ENCODE measurements around the gene PPP1R15B. TPM values are rescaled to one million over a fixed set of nuclear protein-coding genes. Genes with fewer than 3 reads are reported as not detected.

PPP1R15B gene
- total RNA-seq, 2 experiments from 2014 or later = 62.5 to 70.6 TPM

- CTCF ChIA-PET = interaction anchor here (1.2 to 3.6 kb wide), 4 partner anchors 9 to 21 kb away, joined by 3 to 18 read pairs (median 9); no protein-coding TSS in a partner anchor
- H3K27me3 Mint-ChIP-seq = peaks cover 34% of the 10 kb centered on the region
- no peak overlapping the region for H3K27ac Mint-ChIP-seq
- peaks cover 10% of the 10 kb centered on the region for H3K4me1 Mint-ChIP-seq
- POLR2A ChIA-PET = interaction anchor here (0.6 kb wide), 1 partner anchor 15 kb away, joined by 3 read pairs; no protein-coding TSS in a partner anchor
- peak overlapping the region; percentile 70 for H3K4me3 Mint-ChIP-seq
- H3K36me3 Mint-ChIP-seq (ENCODE audit: low read depth) = no peaks in the 10 kb centered on the region
- peak; percentile 40 for DNase-seq
- H3K9me3 Mint-ChIP-seq = no peaks in the 10 kb centered on the region
Observed at GRCh38 chr1:204377800-204378668, 33.6 kb downstream of the PPP1R15B start.

DNA sequence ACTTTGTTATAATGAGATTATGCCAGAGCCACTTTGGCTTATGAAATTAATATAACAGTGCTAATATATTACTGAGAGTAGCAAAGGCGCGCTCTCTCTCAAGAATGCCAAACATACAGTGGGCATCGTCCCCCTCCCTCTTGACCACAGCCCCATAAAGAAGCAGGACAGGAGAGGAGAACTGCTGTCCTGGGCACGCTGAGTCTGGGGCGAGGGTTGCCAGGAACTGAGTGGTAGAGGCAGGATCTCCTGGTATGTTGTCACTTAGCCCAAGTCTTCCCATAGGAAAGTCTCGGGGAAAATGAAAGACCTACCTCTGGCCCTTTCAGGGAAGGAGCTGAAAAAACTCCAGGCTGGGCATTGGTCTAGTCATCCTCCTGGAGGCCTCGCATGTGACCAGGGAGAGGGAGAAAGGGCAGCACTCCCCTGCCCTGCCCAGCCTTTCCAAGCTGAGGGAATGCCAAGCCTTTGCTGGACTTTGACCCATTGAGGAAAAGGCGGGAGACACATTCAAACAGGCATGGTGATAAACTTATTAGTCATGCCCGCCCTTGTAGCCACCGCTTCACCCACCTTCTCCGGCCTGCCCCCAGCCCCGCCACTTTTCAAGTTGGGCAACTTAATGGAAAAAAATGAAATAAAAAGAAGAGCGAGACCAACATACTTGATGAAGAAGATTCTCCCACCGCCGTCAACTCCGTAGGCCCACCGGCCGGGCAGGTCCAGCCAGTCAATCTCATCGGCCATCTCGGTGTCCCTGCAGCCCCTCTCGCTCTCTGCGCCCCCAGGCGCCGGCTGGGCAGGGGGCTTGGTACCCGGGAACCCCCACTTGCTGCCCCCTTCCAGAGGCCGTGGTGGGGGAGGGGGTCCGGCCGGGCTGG, 34.5 kb downstream of the PPP1R15B start:
- peaks cover 10% of the 10 kb centered on the region for H3K4me1 Mint-ChIP-seq
- no peaks in the 10 kb centered on the region for H3K9me3 Mint-ChIP-seq
- peak overlapping the region; percentile 45 for H3K4me3 Mint-ChIP-seq
- H3K36me3 Mint-ChIP-seq (ENCODE audit: low read depth) = no peaks in the 10 kb centered on the region
- DNase-seq = no peak
- H3K27ac Mint-ChIP-seq = no peak overlapping the region
- CTCF ChIA-PET = interaction anchor here (0.6 to 3.6 kb wide), 4 partner anchors 8 to 22 kb away, joined by 3 to 18 read pairs (median 8); no protein-coding TSS in a partner anchor
- peaks cover 37% of the 10 kb centered on the region for H3K27me3 Mint-ChIP-seq
- POLR2A ChIA-PET = no interaction called here

GRCh38 chr1:204376465-204376864, 35.2 kb downstream of the PPP1R15B start:
- Mint-ChIP-seq H3K36me3 (ENCODE audit: low read depth) (no peaks in the 10 kb centered on the region), H3K4me1 (peaks cover 7% of the 10 kb centered on the region), H3K4me3 (no peak overlapping the region), H3K27ac (no peak overlapping the region), H3K9me3 (no peaks in the 10 kb centered on the region), H3K27me3 (peaks cover 37% of the 10 kb centered on the region)
- POLR2A ChIA-PET = no interaction called here
- CTCF ChIA-PET = interaction anchor here (0.6 to 3.6 kb wide), 2 partner anchors 13 to 22 kb away, joined by 3 to 18 read pairs; no protein-coding TSS in a partner anchor
- no peak for DNase-seq

- DNase-seq = no peak
- H3K4me1 Mint-ChIP-seq = peaks cover 7% of the 10 kb centered on the region
- POLR2A ChIA-PET = no interaction called here
- no peak overlapping the region for H3K27ac Mint-ChIP-seq
- no peaks in the 10 kb centered on the region for H3K36me3 Mint-ChIP-seq (ENCODE audit: low read depth)
- peaks cover 19% of the 10 kb centered on the region for H3K27me3 Mint-ChIP-seq
- no peak overlapping the region for H3K4me3 Mint-ChIP-seq
- CTCF ChIA-PET = interaction anchor here (0.6 to 2.1 kb wide), 2 partner anchors 10 to 111 kb away, joined by 3 to 10 read pairs; no protein-coding TSS in a partner anchor
- H3K9me3 Mint-ChIP-seq = no peaks in the 10 kb centered on the region
Observed at GRCh38 chr1:204373911-204374310, 37.7 kb downstream of the PPP1R15B start.

GRCh38 chr1:204370176-204370575, 41.4 kb downstream of the PPP1R15B start:
- DNase-seq = no peak
- Mint-ChIP-seq H3K9me3 (no peaks in the 10 kb centered on the region), H3K4me1 (no peaks in the 10 kb centered on the region), H3K4me3 (no peak overlapping the region), H3K27ac (no peak overlapping the region), H3K27me3 (peaks cover 5% of the 10 kb centered on the region), H3K36me3 (ENCODE audit: low read depth) (no peaks in the 10 kb centered on the region)
- ChIA-PET CTCF (interaction anchor here (0.6 to 1.4 kb wide), 4 partner anchors 49 to 505 kb away, joined by 3 read pairs; partner anchors contain the start of gene PIK3C2B), POLR2A (no interaction called here)

- ChIA-PET CTCF (interaction anchor here (1.2 to 1.4 kb wide), 2 partner anchors 9 to 48 kb away, joined by 3 read pairs; no protein-coding TSS in a partner anchor), POLR2A (no interaction called here)
- H3K4me3 Mint-ChIP-seq = no peak overlapping the region
- H3K27ac Mint-ChIP-seq = no peak overlapping the region
- DNase-seq = no peak
- no peaks in the 10 kb centered on the region for H3K36me3 Mint-ChIP-seq (ENCODE audit: low read depth)
- peaks cover 1% of the 10 kb centered on the region for H3K4me1 Mint-ChIP-seq
- H3K27me3 Mint-ChIP-seq = peaks cover 5% of the 10 kb centered on the region
- no peaks in the 10 kb centered on the region for H3K9me3 Mint-ChIP-seq
Observed at GRCh38 chr1:204368996-204369726, 42.5 kb downstream of the PPP1R15B start.

- H3K4me3 Mint-ChIP-seq = no peak overlapping the region
- ChIA-PET CTCF (no interaction called here), POLR2A (no interaction called here)
- H3K9me3 Mint-ChIP-seq = no peaks in the 10 kb centered on the region
- DNase-seq = no peak
- peaks cover 8% of the 10 kb centered on the region for H3K4me1 Mint-ChIP-seq
- H3K27ac Mint-ChIP-seq = no peak overlapping the region
- H3K27me3 Mint-ChIP-seq = peaks cover 5% of the 10 kb centered on the region
- H3K36me3 Mint-ChIP-seq (ENCODE audit: low read depth) = no peaks in the 10 kb centered on the region
Observed at GRCh38 chr1:204367956-204368355, 43.7 kb downstream of the PPP1R15B start.

DNA sequence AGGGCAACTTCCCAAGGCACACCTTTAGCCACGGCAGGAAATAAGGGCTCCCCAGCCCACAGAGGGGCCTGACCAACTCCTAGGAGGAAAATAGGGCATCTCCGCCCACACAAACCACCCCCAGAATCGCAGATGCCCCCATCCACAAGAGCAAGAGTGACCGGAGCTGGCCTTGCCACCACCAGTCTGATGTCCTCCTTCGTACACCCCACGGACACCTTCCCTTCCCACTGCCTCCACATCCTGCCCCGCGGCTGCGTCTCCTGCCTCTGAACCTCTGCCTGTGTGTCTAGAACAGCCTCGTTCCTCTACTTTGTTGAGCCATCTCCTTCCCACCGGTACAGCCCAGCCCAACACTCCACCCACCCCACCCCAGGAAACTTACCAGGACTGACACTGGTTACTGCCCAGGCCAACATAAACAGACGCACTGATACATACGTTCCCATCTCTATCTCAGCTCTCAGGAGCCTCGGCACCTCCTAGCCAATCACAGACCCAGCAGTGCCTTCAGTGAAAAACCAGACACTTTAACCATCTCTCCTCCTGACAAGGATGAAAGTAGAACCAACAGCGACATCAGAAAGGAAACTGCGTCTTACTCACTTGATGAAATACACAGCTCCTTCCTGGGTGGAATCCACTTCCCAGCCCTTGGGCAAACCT, 44.3 kb downstream of the PPP1R15B start:
- Mint-ChIP-seq H3K27ac (no peak overlapping the region), H3K4me1 (peaks cover 11% of the 10 kb centered on the region), H3K4me3 (no peak overlapping the region), H3K27me3 (peaks cover 2% of the 10 kb centered on the region), H3K9me3 (no peaks in the 10 kb centered on the region), H3K36me3 (ENCODE audit: low read depth) (no peaks in the 10 kb centered on the region)
- ChIA-PET POLR2A (no interaction called here), CTCF (interaction anchor here (0.6 kb wide), 2 partner anchors 11 to 28 kb away, joined by 3 read pairs; no protein-coding TSS in a partner anchor)
- DNase-seq = no peak

GRCh38 chr1:204366759-204367158, 44.9 kb downstream of the PPP1R15B start:
- CTCF ChIA-PET = interaction anchor here (0.6 kb wide), 1 partner anchor 12 kb away, joined by 3 read pairs; no protein-coding TSS in a partner anchor
- POLR2A ChIA-PET = no interaction called here
- Mint-ChIP-seq H3K27ac (no peak overlapping the region), H3K27me3 (peaks cover 2% of the 10 kb centered on the region), H3K4me1 (peaks cover 11% of the 10 kb centered on the region), H3K9me3 (no peaks in the 10 kb centered on the region), H3K4me3 (no peak overlapping the region), H3K36me3 (ENCODE audit: low read depth) (no peaks in the 10 kb centered on the region)
- no peak for DNase-seq

- Mint-ChIP-seq H3K27ac (peak overlapping the region; percentile 58), H3K27me3 (peaks cover 4% of the 10 kb centered on the region), H3K36me3 (ENCODE audit: low read depth) (no peaks in the 10 kb centered on the region), H3K4me3 (peak overlapping the region; percentile 55), H3K4me1 (peaks cover 11% of the 10 kb centered on the region), H3K9me3 (no peaks in the 10 kb centered on the region)
- ChIA-PET CTCF (interaction anchor here (0.5 to 3.3 kb wide), 29 partner anchors 9 to 504 kb away, joined by 3 to 18 read pairs (median 4); no protein-coding TSS in a partner anchor), POLR2A (no interaction called here)
- peak; percentile 79 for DNase-seq
Observed at GRCh38 chr1:204363335-204364114, 48.1 kb downstream of the PPP1R15B start.

DNA sequence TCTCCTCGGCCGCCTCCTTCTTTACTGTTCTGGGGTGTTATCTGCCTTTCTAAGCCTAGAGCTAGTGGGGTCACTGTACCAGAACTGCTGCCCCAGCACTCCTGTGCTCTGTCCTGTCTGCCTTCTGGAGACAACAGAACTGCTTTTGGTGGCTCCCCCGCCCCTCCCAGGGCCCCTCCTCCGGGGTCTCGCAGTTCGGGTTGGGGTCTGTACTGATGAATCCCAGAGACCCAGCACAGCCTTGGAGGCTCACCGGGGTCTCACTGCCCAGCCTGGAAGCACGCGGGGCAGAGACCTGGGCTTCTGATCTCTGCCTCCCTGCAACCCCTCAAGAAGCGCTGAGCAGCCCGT, 48.7 kb downstream of the PPP1R15B start:
- no peaks in the 10 kb centered on the region for H3K9me3 Mint-ChIP-seq
- no peak for DNase-seq
- CTCF ChIA-PET = interaction anchor here (0.5 to 3.3 kb wide), 27 partner anchors 8 to 503 kb away, joined by 3 to 18 read pairs (median 4); no protein-coding TSS in a partner anchor
- POLR2A ChIA-PET = no interaction called here
- peak overlapping the region; percentile 58 for H3K27ac Mint-ChIP-seq
- peaks cover 11% of the 10 kb centered on the region for H3K4me1 Mint-ChIP-seq
- peak overlapping the region; percentile 55 for H3K4me3 Mint-ChIP-seq
- no peaks in the 10 kb centered on the region for H3K36me3 Mint-ChIP-seq (ENCODE audit: low read depth)
- H3K27me3 Mint-ChIP-seq = peaks cover 4% of the 10 kb centered on the region

Data from activated CD4-positive, alpha-beta T cell treated with anti-CD3 and anti-CD28 coated beads, Interleukin-2, amount 10 ng/mL, durations not matched to agents 7 days and 5 days (primary cell).